ENCODE results near the gene SOCS1. TPM values are rescaled to one million over a fixed set of nuclear protein-coding genes. Genes with fewer than 3 reads are reported as not detected.

The SOCS1 gene
- total RNA-seq, 1 experiment from 2014 or later, result 12.5 TPM

DNA sequence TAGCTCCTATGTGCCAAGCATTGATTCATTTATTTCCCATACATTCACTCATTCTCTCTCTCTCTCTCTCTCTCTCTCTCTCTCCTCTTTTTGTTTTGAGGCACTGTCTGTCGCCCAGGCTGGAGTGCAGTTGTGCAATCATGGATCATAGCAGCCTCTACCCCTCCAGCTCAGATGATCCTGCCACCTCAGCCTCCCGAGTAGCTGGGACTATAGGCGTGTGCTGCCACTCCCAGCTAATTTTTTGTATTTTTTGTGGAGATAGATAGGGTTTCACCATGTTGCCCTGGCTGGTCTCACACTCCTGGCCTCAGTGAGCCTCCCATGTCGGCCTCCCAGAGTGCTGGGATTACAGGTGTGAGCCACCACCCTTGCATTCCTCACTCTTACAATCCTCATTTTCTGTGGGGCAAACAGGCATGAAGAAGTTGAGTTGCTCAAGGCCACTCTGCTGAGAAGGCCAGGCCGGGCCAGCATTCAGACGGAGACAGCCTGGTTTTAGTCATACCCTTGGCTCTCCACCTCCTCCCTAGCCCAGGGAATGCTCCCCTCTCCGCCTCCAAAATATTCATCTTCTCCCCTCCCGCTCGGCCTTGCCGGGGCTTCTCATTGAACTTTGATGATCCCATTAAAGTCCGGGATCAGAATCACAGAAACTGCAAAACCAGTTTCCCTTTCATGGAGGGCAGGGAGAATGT lies 21.0 kb upstream of the SOCS1 start:
- TF ChIP-seq EZH2 (IDR thresholded peaks at IDR 0.05; ENCODE audit: low read length, unreplicated experiment), result no peak
- TF ChIP-seq, protein P1, sequence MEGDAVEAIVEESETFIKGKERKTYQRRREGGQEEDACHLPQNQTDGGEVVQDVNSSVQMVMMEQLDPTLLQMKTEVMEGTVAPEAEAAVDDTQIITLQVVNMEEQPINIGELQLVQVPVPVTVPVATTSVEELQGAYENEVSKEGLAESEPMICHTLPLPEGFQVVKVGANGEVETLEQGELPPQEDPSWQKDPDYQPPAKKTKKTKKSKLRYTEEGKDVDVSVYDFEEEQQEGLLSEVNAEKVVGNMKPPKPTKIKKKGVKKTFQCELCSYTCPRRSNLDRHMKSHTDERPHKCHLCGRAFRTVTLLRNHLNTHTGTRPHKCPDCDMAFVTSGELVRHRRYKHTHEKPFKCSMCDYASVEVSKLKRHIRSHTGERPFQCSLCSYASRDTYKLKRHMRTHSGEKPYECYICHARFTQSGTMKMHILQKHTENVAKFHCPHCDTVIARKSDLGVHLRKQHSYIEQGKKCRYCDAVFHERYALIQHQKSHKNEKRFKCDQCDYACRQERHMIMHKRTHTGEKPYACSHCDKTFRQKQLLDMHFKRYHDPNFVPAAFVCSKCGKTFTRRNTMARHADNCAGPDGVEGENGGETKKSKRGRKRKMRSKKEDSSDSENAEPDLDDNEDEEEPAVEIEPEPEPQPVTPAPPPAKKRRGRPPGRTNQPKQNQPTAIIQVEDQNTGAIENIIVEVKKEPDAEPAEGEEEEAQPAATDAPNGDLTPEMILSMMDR (conservative IDR thresholded peaks at IDR 0.05; ENCODE audit: low read depth, low read length), result no peak
- TF ChIP-seq EZH2phosphoT487 (IDR thresholded peaks at IDR 0.05; ENCODE audit: borderline replicate concordance, low read length), result no peak
- CTCF ChIA-PET, result no interaction called here

GRCh38 chr16:11276143-11276895 lies 20.3 kb upstream of the SOCS1 start, which contains the start of gene PRM2:
TSS of gene PRM2 (minus strand) at chr16:11276480. CDS start at chr16:11276370, 110 bp downstream.
- no TSS peak for BruUV-seq (replicated peaks)
- POLR2A ChIA-PET (ENCODE audit: unreplicated experiment), result no interaction called here

More for the DNA sequence above, 21.0 kb upstream of the SOCS1 start:
- no peak overlapping the region for H3K4me2 ChIP-seq (ENCODE audit: low read length)
- no peaks in the 10 kb centered on the region for H3K27me3 ChIP-seq (ENCODE audit: low read length)
- H3F3A ChIP-seq (ENCODE audit: low read length, unreplicated experiment), result no peaks in the 10 kb centered on the region
- no peaks in the 10 kb centered on the region for H3K4me1 ChIP-seq (ENCODE audit: insufficient read depth, low read length)
- H3K27ac ChIP-seq (ENCODE audit: low read length), result no peak overlapping the region
- no peak for ATAC-seq
- no peaks in the 10 kb centered on the region for H3K9me2 ChIP-seq (replicated peaks; ENCODE audit: low read length)
- POLR2A ChIA-PET (ENCODE audit: unreplicated experiment), result no interaction called here
- no peaks in the 10 kb centered on the region for H3K36me3 ChIP-seq (ENCODE audit: low read depth, low read length)
- BruUV-seq (replicated peaks), result no TSS peak
- H3K4me3 ChIP-seq (ENCODE audit: low read length), result no peak overlapping the region
- no peak overlapping the region for H3K9ac ChIP-seq (ENCODE audit: low read length)
- no peaks in the 10 kb centered on the region for H3K79me2 ChIP-seq (ENCODE audit: low read length)
- H2AFZ ChIP-seq (ENCODE audit: low read length), result no peak overlapping the region
- DNase-seq, result no peak
- intact Hi-C loops (cut with micrococcal nuclease), result no loop called here
- H4K20me1 ChIP-seq (ENCODE audit: low read length), result no peaks in the 10 kb centered on the region
- no peaks in the 10 kb centered on the region for H3K9me3 ChIP-seq (ENCODE audit: low read length)

More at GRCh38 chr16:11276143-11276895, 20.3 kb upstream of the SOCS1 start, which contains the start of gene PRM2:
- Histone ChIP-seq H2AFZ (ENCODE audit: low read length) (no peak within 1 kb of the TSS), H3K27me3 (ENCODE audit: low read length) (no peaks in the 10 kb centered on the region), H3K4me1 (ENCODE audit: insufficient read depth, low read length) (no peaks in the 10 kb centered on the region), H3F3A (ENCODE audit: low read length, unreplicated experiment) (no peaks in the 10 kb centered on the region), H3K27ac (ENCODE audit: low read length) (no peak within 1 kb of the TSS), H3K4me3 (ENCODE audit: low read length) (no peak within 1 kb of the TSS), H3K9me2 (replicated peaks; ENCODE audit: low read length) (no peaks in the 10 kb centered on the region), H3K79me2 (ENCODE audit: low read length) (no peaks in the 10 kb centered on the region), H3K9me3 (ENCODE audit: low read length) (no peaks in the 10 kb centered on the region), H3K36me3 (ENCODE audit: low read depth, low read length) (no peaks in the 10 kb centered on the region), H4K20me1 (ENCODE audit: low read length) (no peaks in the 10 kb centered on the region), H3K9ac (ENCODE audit: low read length) (no peak within 1 kb of the TSS), H3K4me2 (ENCODE audit: low read length) (no peak within 1 kb of the TSS)
- DNase-seq (no peak), ATAC-seq (no peak)
- TF ChIP-seq, protein P1 (conservative IDR thresholded peaks at IDR 0.05; ENCODE audit: low read depth, low read length), result no peak
- TF ChIP-seq EZH2phosphoT487 (IDR thresholded peaks at IDR 0.05; ENCODE audit: borderline replicate concordance, low read length) (no peak), EZH2 (IDR thresholded peaks at IDR 0.05; ENCODE audit: low read length, unreplicated experiment) (no peak)
- intact Hi-C loops (cut with micrococcal nuclease), result no loop called here
- CTCF ChIA-PET, result no interaction called here

Data from PC-3 (cell line).